A549 (cell line): ENCODE measurements around the gene ANTXR1. TPM values are rescaled to one million over a fixed set of nuclear protein-coding genes. Genes with fewer than 3 reads are reported as not detected.

ENCODE experiments used
- ATAC-seq, 2 experiments: fragments of 200-7000 bp in 1 of 2; fragments of >200 bp in 1 of 2; cut with Nextera tagmentation in 1 of 2; cut with Tn5 transposase in 1 of 2; 3 replicates each; pipeline versions ENCODE4 v1.8.0 to v1.9.1; 2018 to 2020; ENCODE audit warnings: mild to moderate bottlenecking in 1 of 2, moderate library complexity in 1 of 2
- CTCF ChIA-PET: fragments of 300-600 bp; sonication (Branson Sonifier 250); formaldehyde crosslinking; extraction: SDS; loops from one replicate; lab custom pipeline; 2021; ENCODE audit warnings: antibody characterized with exemption, inconsistent platforms; lab: Yijun Ruan, JAX
- POLR2A ChIA-PET: fragments of 350-600 bp; formaldehyde crosslinking; extraction: SDS; loops from one replicate; lab custom pipeline; 2021; ENCODE audit warnings: antibody characterized with exemption, inconsistent platforms; lab: Yijun Ruan, JAX
- DNase-seq, 2 experiments: peaks; one replicate each; pipeline versions ENCODE4 v3.0.0 to v3.0.0-alpha.2; 2011 to 2016; ENCODE audit warnings: low read depth in 1 of 2, low spot score in 1 of 2
- FAIRE-seq: peaks from 2 replicates; lab custom pipeline; 2011; peaks lifted over from hg19 to GRCh38; lab: Jason Lieb, UNC
- H3K27ac ChIP-seq, 2 experiments: fragments of >200 bp; sonication (Bioruptor Twin); formaldehyde crosslinking; 3 replicates each; pipeline ENCODE4 v1.5.1; 2016 to 2017
- H3K4me1 ChIP-seq: fragments of >200 bp; sonication (Bioruptor Twin); formaldehyde crosslinking; 3 replicates; pipeline ENCODE4 v1.6.1; 2016
- H3K4me2 ChIP-seq: fragments of >200 bp; sonication (Bioruptor Twin); formaldehyde crosslinking; 3 replicates; pipeline ENCODE4 v1.6.1; 2016
- H3K4me3 ChIP-seq: fragments of >200 bp; sonication (Bioruptor Twin); formaldehyde crosslinking; 3 replicates; pipeline ENCODE4 v1.5.1; 2016
- H3K9me3 ChIP-seq: fragments of >200 bp; sonication (Bioruptor Twin); formaldehyde crosslinking; 3 replicates; pipeline ENCODE4 v1.6.1; 2016
- BHLHE40 ChIP-seq: IDR thresholded peaks from 2 replicates; pipeline ENCODE4 v1.6.1; 2012; ENCODE audit warnings: low read depth, low read length, inconsistent platforms
- CHD2 ChIP-seq: fragments of 150-350 bp; IDR thresholded peaks from 2 replicates; pipeline ENCODE4 v1.6.1; 2014; ENCODE audit warnings: low read length; ENCODE audit not compliant: partially characterized antibody
- CHD4 ChIP-seq: fragments of 200-600 bp; sonication (generic); IDR thresholded peaks from 2 replicates; pipeline ENCODE4 v1.6.1; 2016; ENCODE audit warnings: antibody characterized with exemption, mild to moderate bottlenecking, borderline replicate concordance
- EHF ChIP-seq: fragments of 250-450 bp; sonication (Bioruptor Pico); IDR thresholded peaks from 2 replicates; pipeline ENCODE4 v1.5.0; 2020; ENCODE audit warnings: mild to moderate bottlenecking
- EP300 ChIP-seq, 2 experiments: fragments of >200 bp; sonication (Bioruptor Twin); formaldehyde crosslinking; IDR thresholded peaks; 2 replicates in 1 of 2; 3 replicates in 1 of 2; pipeline ENCODE4 v1.6.1; 2016 to 2017
- ESRRA ChIP-seq: fragments of 150-350 bp; IDR thresholded peaks from 2 replicates; pipeline ENCODE4 v1.6.1; 2014; ENCODE audit warnings: mild to moderate bottlenecking, low read length, borderline replicate concordance
- FOXS1 ChIP-seq: fragments of 250-450 bp; sonication (Bioruptor Pico); IDR thresholded peaks from 2 replicates; pipeline ENCODE4 v1.5.0; 2020; ENCODE audit warnings: mild to moderate bottlenecking, moderate library complexity
- HEYL ChIP-seq: fragments of 250-450 bp; sonication (Bioruptor Pico); IDR thresholded peaks from 2 replicates; pipeline ENCODE4 v1.8.0; 2021; ENCODE audit warnings: mild to moderate bottlenecking, moderate library complexity
- KDM1A ChIP-seq: fragments of 200-600 bp; sonication (generic); IDR thresholded peaks from 2 replicates; pipeline ENCODE4 v1.6.1; 2016; ENCODE audit warnings: low read depth, mild to moderate bottlenecking
- NFE2L2 ChIP-seq: fragments of 150-350 bp; conservative IDR thresholded peaks from 2 replicates; pipeline ENCODE4 v1.6.1; 2014; ENCODE audit warnings: low read length
- PHF8 ChIP-seq: fragments of 200-600 bp; sonication (generic); IDR thresholded peaks from 2 replicates; pipeline ENCODE4 v1.6.1; 2016; ENCODE audit warnings: low read depth, mild to moderate bottlenecking, antibody characterized with exemption, moderate library complexity, borderline replicate concordance
- RAD21 ChIP-seq, 2 experiments: fragments of >200 bp in 1 of 2; sonication (Bioruptor Twin) in 1 of 2; formaldehyde crosslinking in 1 of 2; IDR thresholded peaks in 1 of 2; conservative IDR thresholded peaks in 1 of 2; 2 replicates in 1 of 2; 3 replicates in 1 of 2; pipeline ENCODE4 v1.6.1; 2012 to 2018; ENCODE audit warnings: inconsistent platforms in 1 of 2
- RNF2 ChIP-seq: fragments of 200-600 bp; sonication (generic); IDR thresholded peaks from 2 replicates; pipeline ENCODE4 v1.6.1; 2016; ENCODE audit warnings: low read depth, mild to moderate bottlenecking, antibody characterized with exemption, moderate library complexity, borderline replicate concordance
- SMC3 ChIP-seq: fragments of >200 bp; sonication (Bioruptor Twin); formaldehyde crosslinking; IDR thresholded peaks from 3 replicates; pipeline ENCODE4 v1.6.1; 2018; ENCODE audit warnings: inconsistent platforms
- SREBF2 ChIP-seq: fragments of 450-650 bp; IDR thresholded peaks from 2 replicates; pipeline ENCODE4 v1.6.1; 2014; ENCODE audit warnings: mild to moderate bottlenecking, moderate library complexity
- ZFP36 ChIP-seq: fragments of 450-650 bp; IDR thresholded peaks from 2 replicates; pipeline ENCODE4 v1.6.1; 2014; ENCODE audit warnings: borderline replicate concordance; ENCODE audit not compliant: partially characterized antibody
- WGBS: methylation state at CpG from one replicate; pipeline ENCODE4 v1.1.6; 2017; ENCODE audit errors: missing lambda C conversion rate; 5-methylcytosine and 5-hydroxymethylcytosine counted together
- polyA plus RNA-seq, 4 experiments: library from polyadenylated mRNA; depleted of rRNA in 3 of 4; stranded (reverse); fragments of >200 nt; fragmentation: RNase III in 1 of 4; extraction: RNeasy Plus Mini Kit Qiagen cat#74134 plus additional on column Dnase treatment in 1 of 4; gene quantifications; 2 replicates in 3 of 4; 3 replicates in 1 of 4; pipeline ENCODE4 v1.2.3, GENCODE V29; 2011 to 2017
- TF ChIP-seq, protein P1 (sequence below): fragments of 150-350 bp; IDR thresholded peaks from 2 replicates; pipeline ENCODE4 v1.6.1; 2014; ENCODE audit warnings: low read depth, mild to moderate bottlenecking, low read length
- TF ChIP-seq, protein P2 (sequence below): fragments of >200 bp; sonication (Bioruptor Twin); formaldehyde crosslinking; IDR thresholded peaks from 3 replicates; pipeline ENCODE4 v1.6.1; 2016
- TF ChIP-seq, protein P3 (sequence below): fragments of 200-600 bp; sonication (generic); IDR thresholded peaks from 2 replicates; pipeline ENCODE4 v1.6.1; 2016; ENCODE audit warnings: antibody characterized with exemption, mild to moderate bottlenecking, moderate library complexity
- TF ChIP-seq, protein P4 (sequence below): fragments of >200 bp; sonication (Bioruptor Twin); formaldehyde crosslinking; IDR thresholded peaks from 3 replicates; pipeline ENCODE4 v1.5.1; 2016
- TF ChIP-seq, protein P5 (sequence below): fragments of 450-650 bp; IDR thresholded peaks from 2 replicates; pipeline ENCODE4 v1.6.1; 2014; ENCODE audit warnings: antibody characterized with exemption

The ANTXR1 gene
- polyA plus RNA-seq, 2 of the 4 experiments (the other 2 are of a cell fraction): 161 to 194 TPM

DNA sequence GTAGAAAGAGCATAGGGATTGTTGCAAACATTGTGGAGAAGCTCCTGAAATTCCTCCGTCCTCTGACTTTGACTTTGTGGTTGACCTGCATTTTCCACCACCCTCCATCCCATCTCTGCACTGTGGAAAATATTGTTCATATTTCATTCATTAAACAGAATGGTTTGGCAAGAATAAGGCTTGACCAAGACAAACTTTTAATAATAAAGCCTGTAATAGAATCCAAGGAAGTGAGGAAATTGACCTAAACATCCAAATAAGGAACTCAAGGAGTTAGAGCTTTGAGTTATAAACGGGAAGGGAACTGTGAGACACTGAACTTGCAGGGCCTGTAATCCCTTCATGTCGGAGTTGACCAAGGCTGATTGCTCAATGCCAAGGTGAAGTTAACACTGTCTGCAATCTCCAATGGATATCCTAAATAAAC is 258.9 kb downstream of the ANTXR1 start:
- no peak overlapping the region for H3K4me3 ChIP-seq
- H3K9me3 ChIP-seq: no peaks in the 10 kb centered on the region
- POLR2A ChIA-PET: no interaction called here
- CTCF ChIA-PET: interaction anchor here (0.8 to 1.7 kb wide), 6 partner anchors 13 to 328 kb away, joined by 3 to 5 read pairs (median 4); partner anchors contain the start of gene ANTXR1
- DNase-seq (no peak), FAIRE-seq (no peak), ATAC-seq (no peak)
- H3K4me1 ChIP-seq: no peaks in the 10 kb centered on the region
- TF ChIP-seq EHF (CRISPR knock-in tag): no peak
- TF ChIP-seq ZFP36: no peak
- TF ChIP-seq, protein P1, sequence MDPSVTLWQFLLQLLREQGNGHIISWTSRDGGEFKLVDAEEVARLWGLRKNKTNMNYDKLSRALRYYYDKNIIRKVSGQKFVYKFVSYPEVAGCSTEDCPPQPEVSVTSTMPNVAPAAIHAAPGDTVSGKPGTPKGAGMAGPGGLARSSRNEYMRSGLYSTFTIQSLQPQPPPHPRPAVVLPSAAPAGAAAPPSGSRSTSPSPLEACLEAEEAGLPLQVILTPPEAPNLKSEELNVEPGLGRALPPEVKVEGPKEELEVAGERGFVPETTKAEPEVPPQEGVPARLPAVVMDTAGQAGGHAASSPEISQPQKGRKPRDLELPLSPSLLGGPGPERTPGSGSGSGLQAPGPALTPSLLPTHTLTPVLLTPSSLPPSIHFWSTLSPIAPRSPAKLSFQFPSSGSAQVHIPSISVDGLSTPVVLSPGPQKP: no peak
- TF ChIP-seq CHD2: no peak
- TF ChIP-seq KDM1A: no peak
- TF ChIP-seq NFE2L2: no peak
- TF ChIP-seq BHLHE40: no peak
- no peak for TF ChIP-seq SMC3
- no peak overlapping the region for H3K4me2 ChIP-seq
- H3K27ac ChIP-seq: no peak overlapping the region
- WGBS: 85% methylated on average over 3 of the region's 3 CpGs

DNA sequence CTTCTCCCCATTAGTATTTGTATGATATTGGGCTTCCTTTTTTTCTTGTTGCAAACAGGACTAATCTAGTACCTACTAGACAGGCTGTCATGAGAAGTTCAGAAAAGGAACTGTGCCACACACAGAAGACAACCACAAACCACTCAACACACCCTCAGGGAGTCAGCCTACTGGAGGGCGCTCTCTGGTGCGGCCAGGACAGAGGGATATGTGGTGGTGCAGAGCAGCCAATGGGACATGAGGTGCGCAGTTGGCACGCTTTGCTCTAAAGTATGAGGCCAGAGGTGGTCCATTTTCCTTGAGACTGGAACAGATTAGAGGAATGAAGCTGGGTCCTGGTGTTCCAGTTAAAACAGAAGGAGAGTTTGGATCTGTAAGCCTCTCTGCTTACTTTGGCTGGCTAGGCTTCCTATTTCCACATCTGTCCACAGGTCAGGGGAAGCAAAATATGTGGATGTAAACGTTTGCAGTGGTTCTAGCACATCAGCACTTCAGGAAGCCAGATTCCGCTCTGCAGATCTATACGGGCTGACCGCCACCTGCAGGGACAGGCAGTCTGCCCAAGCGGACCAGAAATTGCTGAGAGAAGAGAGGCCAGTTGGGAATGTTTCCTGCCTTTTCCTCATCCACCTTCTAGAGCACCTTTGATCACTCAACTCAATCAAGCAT is 260.0 kb downstream of the ANTXR1 start:
- no peak for TF ChIP-seq HEYL (CRISPR knock-in tag)
- TF ChIP-seq PHF8: no peak
- TF ChIP-seq, protein P2, sequence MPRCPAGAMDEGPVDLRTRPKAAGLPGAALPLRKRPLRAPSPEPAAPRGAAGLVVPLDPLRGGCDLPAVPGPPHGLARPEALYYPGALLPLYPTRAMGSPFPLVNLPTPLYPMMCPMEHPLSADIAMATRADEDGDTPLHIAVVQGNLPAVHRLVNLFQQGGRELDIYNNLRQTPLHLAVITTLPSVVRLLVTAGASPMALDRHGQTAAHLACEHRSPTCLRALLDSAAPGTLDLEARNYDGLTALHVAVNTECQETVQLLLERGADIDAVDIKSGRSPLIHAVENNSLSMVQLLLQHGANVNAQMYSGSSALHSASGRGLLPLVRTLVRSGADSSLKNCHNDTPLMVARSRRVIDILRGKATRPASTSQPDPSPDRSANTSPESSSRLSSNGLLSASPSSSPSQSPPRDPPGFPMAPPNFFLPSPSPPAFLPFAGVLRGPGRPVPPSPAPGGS: no peak
- WGBS: 83% methylated on average over 9 of the region's 9 CpGs
- ChIA-PET CTCF (interaction anchor here (1.2 to 1.7 kb wide), 2 partner anchors 35 to 329 kb away, joined by 4 to 5 read pairs; no protein-coding TSS in a partner anchor), POLR2A (no interaction called here)
- no peak for DNase-seq
- H3K4me3 ChIP-seq: no peak overlapping the region
- no peak overlapping the region for H3K27ac ChIP-seq
- H3K4me1 ChIP-seq: no peaks in the 10 kb centered on the region
- H3K4me2 ChIP-seq: no peak overlapping the region
- peak; percentile 41 to 43; a peak in 4 of 6 replicates for ATAC-seq
- FAIRE-seq: no peak
- H3K9me3 ChIP-seq: no peaks in the 10 kb centered on the region

DNA sequence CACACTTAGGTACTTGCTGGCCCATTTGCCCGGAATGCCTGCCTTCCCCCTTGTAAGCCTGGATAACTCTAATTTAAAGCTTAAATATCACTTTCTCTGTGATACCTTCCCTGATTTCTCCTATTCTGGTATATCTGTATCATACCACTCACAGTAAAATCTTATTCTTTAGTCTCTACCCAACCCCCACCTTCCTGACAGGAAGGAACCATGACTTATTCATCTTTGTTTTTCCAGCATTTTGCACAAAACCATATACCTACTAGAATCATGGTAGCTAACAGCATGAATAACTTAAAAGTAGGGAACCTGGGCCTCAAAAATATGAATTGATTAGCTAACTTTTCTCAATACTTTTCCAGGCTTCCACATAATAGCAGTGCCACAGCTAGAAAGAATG is 262.5 kb downstream of the ANTXR1 start:
- no peaks in the 10 kb centered on the region for H3K4me1 ChIP-seq
- POLR2A ChIA-PET: no interaction called here
- no peak overlapping the region for H3K4me3 ChIP-seq
- FAIRE-seq: peak; percentile 7
- no peaks in the 10 kb centered on the region for H3K9me3 ChIP-seq
- H3K27ac ChIP-seq: no peak overlapping the region
- no peak for ATAC-seq
- no peak for DNase-seq
- CTCF ChIA-PET: interaction anchor here (1.0 to 2.6 kb wide), 4 partner anchors 9 to 31 kb away, joined by 4 to 11 read pairs (median 6); no protein-coding TSS in a partner anchor
- H3K4me2 ChIP-seq: no peak overlapping the region
- TF ChIP-seq, protein P3, sequence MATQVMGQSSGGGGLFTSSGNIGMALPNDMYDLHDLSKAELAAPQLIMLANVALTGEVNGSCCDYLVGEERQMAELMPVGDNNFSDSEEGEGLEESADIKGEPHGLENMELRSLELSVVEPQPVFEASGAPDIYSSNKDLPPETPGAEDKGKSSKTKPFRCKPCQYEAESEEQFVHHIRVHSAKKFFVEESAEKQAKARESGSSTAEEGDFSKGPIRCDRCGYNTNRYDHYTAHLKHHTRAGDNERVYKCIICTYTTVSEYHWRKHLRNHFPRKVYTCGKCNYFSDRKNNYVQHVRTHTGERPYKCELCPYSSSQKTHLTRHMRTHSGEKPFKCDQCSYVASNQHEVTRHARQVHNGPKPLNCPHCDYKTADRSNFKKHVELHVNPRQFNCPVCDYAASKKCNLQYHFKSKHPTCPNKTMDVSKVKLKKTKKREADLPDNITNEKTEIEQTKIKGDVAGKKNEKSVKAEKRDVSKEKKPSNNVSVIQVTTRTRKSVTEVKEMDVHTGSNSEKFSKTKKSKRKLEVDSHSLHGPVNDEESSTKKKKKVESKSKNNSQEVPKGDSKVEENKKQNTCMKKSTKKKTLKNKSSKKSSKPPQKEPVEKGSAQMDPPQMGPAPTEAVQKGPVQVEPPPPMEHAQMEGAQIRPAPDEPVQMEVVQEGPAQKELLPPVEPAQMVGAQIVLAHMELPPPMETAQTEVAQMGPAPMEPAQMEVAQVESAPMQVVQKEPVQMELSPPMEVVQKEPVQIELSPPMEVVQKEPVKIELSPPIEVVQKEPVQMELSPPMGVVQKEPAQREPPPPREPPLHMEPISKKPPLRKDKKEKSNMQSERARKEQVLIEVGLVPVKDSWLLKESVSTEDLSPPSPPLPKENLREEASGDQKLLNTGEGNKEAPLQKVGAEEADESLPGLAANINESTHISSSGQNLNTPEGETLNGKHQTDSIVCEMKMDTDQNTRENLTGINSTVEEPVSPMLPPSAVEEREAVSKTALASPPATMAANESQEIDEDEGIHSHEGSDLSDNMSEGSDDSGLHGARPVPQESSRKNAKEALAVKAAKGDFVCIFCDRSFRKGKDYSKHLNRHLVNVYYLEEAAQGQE: no peak
- no peak for TF ChIP-seq EHF (CRISPR knock-in tag)
- TF ChIP-seq SREBF2: no peak
- no peak for TF ChIP-seq RAD21 (conservative IDR thresholded peaks at IDR 0.05 in 1 of 2, IDR thresholded peaks at IDR 0.05 in 1 of 2)
- TF ChIP-seq EP300 (IDR thresholded peaks at IDR 0.05): no peak
- no peak for TF ChIP-seq CHD2
- no peak for TF ChIP-seq BHLHE40
- TF ChIP-seq RNF2: no peak
- TF ChIP-seq, protein P4, sequence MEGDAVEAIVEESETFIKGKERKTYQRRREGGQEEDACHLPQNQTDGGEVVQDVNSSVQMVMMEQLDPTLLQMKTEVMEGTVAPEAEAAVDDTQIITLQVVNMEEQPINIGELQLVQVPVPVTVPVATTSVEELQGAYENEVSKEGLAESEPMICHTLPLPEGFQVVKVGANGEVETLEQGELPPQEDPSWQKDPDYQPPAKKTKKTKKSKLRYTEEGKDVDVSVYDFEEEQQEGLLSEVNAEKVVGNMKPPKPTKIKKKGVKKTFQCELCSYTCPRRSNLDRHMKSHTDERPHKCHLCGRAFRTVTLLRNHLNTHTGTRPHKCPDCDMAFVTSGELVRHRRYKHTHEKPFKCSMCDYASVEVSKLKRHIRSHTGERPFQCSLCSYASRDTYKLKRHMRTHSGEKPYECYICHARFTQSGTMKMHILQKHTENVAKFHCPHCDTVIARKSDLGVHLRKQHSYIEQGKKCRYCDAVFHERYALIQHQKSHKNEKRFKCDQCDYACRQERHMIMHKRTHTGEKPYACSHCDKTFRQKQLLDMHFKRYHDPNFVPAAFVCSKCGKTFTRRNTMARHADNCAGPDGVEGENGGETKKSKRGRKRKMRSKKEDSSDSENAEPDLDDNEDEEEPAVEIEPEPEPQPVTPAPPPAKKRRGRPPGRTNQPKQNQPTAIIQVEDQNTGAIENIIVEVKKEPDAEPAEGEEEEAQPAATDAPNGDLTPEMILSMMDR: no peak
- TF ChIP-seq, protein P1: no peak
- TF ChIP-seq, protein P5, sequence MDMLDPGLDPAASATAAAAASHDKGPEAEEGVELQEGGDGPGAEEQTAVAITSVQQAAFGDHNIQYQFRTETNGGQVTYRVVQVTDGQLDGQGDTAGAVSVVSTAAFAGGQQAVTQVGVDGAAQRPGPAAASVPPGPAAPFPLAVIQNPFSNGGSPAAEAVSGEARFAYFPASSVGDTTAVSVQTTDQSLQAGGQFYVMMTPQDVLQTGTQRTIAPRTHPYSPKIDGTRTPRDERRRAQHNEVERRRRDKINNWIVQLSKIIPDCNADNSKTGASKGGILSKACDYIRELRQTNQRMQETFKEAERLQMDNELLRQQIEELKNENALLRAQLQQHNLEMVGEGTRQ: no peak
- no peak for TF ChIP-seq FOXS1 (CRISPR knock-in tag)
- TF ChIP-seq CHD4: no peak
- TF ChIP-seq ESRRA: no peak
- 92% methylated on average over 1 of the region's 1 CpG for WGBS
